Effector memory CD8-positive, alpha-beta T cell (primary cell): ENCODE measurements around the gene KCNJ6.
"Not testable (repeated sequence)": the region's sequence is repeated elsewhere in the genome, so short reads cannot be mapped to it uniquely, and the experiment has no call there.

Experiments
- ATAC-seq: fragments of 150-1000 bp; cut with Tn5 transposase; replicated peaks from 2 replicates; pipeline ENCODE4 v1.10.0; 2021; ENCODE audit warnings: mild to moderate bottlenecking, moderate library complexity
- DNase-seq, 3 experiments: peaks; one replicate each; pipeline ENCODE4 v3.0.0; 2021
- H3K27ac Mint-ChIP-seq, 2 donors: one replicate each; pipeline ENCODE4 v1.8.0; 2022; ENCODE audit warnings: mild to moderate bottlenecking in 2 of 2, mixed read lengths in 2 of 2, moderate library complexity in 2 of 2
- H3K27me3 Mint-ChIP-seq, 2 donors: one replicate each; pipeline ENCODE4 v1.8.0; 2022; ENCODE audit warnings: mixed read lengths in 2 of 2
- H3K36me3 Mint-ChIP-seq: one replicate; pipeline ENCODE4 v1.8.0; 2022; ENCODE audit warnings: mild to moderate bottlenecking, moderate library complexity, mixed read lengths; ENCODE audit not compliant: insufficient read depth
- H3K4me1 Mint-ChIP-seq, 2 donors: one replicate each; pipeline ENCODE4 v1.8.0; 2022; ENCODE audit warnings: low read depth in 2 of 2, mixed read lengths in 2 of 2
- H3K4me3 Mint-ChIP-seq, 2 donors: one replicate each; pipeline ENCODE4 v1.8.0; 2022; ENCODE audit warnings: mild to moderate bottlenecking in 2 of 2, mixed read lengths in 2 of 2, moderate library complexity in 2 of 2
- H3K9me3 Mint-ChIP-seq, 2 donors: one replicate each; pipeline ENCODE4 v1.8.0; 2022; ENCODE audit warnings: mixed read lengths in 2 of 2

The KCNJ6 gene

DNA sequence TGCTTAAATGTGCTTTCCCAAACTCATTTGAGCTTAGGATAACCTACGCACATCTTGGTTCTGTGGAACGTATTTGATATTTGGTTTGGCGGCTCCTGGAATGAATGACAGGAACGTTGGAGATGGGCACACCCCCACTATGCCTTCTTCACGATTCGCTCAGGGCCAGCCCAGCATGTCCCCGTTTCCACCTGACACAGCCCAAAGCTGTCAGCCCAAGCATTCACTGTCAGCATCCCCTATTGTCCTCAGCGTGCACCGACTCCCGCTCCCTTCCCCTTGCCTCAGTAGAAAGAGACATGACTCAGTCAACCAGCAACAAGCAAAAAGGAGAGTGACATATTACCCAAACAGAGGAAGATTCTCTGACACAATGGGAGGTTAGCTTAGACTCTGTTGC, 181.4 kb downstream of the KCNJ6 start:
- peaks cover 45 to 53% of the 10 kb centered on the region in 2 donors for H3K27me3 Mint-ChIP-seq
- H3K36me3 Mint-ChIP-seq = no peaks in the 10 kb centered on the region
- H3K27ac Mint-ChIP-seq = no peak overlapping the region
- no peak overlapping the region for H3K4me3 Mint-ChIP-seq
- DNase-seq (no peak), ATAC-seq (no peak)
- H3K9me3 Mint-ChIP-seq = no peaks in the 10 kb centered on the region
- H3K4me1 Mint-ChIP-seq = peaks cover 0 to 3% of the 10 kb centered on the region in 2 donors

DNA sequence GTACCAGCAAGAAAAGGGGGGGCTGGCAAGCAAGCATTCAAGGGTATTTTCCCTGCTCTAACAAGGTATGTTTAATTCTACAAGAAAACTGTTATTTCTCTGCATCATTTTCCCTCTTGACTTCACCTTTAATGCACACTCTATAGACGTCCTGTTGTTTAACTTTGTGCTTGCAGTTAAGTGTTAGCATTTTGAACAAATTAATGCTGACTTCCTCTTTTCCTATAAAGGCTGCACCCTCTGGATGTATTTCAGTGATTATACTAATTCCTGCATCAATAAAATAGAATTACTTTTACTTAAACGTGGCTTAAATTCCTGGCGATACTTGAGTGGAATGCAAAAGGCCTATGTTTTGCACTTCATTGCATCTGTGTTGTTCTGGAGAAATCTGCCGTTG, 183.3 kb downstream of the KCNJ6 start:
- no peak for ATAC-seq
- Mint-ChIP-seq H3K9me3 (no peaks in the 10 kb centered on the region), H3K27me3 (peaks cover 44 to 47% of the 10 kb centered on the region in 2 donors), H3K36me3 (no peaks in the 10 kb centered on the region), H3K27ac (no peak overlapping the region), H3K4me3 (no peak overlapping the region), H3K4me1 (peaks cover 0 to 3% of the 10 kb centered on the region in 2 donors)
- DNase-seq = no peak

DNA sequence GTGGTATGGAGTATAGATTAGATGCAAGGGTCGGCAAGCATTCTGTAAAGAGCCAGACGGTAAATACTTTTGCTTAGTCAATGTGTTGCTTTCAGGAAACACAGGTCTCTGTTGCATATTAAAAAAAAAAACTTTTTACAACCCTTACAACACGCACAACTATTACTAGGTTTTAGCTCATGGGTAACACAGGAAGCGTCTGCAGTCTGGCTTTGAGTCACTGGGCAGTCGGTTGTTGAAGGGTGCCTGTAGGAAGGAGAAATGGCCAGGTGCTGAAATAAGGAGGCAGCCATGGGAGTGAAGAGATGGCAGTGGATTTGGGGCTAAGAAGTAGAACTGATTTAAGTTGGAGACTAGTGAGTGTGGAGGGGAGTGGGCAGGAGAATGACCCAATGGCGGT, 192.1 kb downstream of the KCNJ6 start:
- no peak overlapping the region for H3K27ac Mint-ChIP-seq
- DNase-seq = no peak

DNA sequence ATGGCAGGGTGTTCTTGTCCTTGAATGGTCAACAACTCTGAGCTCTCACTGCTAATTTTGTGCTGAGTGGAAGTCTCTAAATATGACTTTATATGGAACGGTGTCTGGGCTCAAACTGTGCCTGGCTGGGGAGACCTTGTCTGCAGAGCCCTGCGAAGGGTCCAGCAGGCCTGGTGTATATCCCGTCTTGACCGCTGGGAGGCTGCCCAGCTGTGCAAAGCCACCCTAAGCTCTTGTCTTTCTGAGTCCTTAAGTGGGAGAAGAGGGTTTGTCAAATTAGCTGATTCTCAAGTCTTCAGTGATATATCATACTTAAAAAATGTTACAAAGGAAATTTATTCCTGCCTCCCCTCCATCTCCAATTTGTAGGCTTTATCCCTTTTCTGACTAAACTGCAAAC, 198.7 kb downstream of the KCNJ6 start:
- Mint-ChIP-seq H3K36me3 (no peaks in the 10 kb centered on the region), H3K27me3 (peaks cover 58 to 63% of the 10 kb centered on the region in 2 donors), H3K4me3 (no peak overlapping the region), H3K4me1 (no peaks in the 10 kb centered on the region), H3K9me3 (no peaks in the 10 kb centered on the region), H3K27ac (no peak overlapping the region)
- DNase-seq = no peak
- ATAC-seq = no peak

More for the DNA sequence above, 192.1 kb downstream of the KCNJ6 start:
- no peak for ATAC-seq
- Mint-ChIP-seq H3K4me1 (no peaks in the 10 kb centered on the region), H3K4me3 (no peak overlapping the region), H3K27me3 (peaks cover 48 to 50% of the 10 kb centered on the region in 2 donors), H3K9me3 (peaks cover 0 to 1% of the 10 kb centered on the region in 2 donors), H3K36me3 (no peaks in the 10 kb centered on the region)

DNA sequence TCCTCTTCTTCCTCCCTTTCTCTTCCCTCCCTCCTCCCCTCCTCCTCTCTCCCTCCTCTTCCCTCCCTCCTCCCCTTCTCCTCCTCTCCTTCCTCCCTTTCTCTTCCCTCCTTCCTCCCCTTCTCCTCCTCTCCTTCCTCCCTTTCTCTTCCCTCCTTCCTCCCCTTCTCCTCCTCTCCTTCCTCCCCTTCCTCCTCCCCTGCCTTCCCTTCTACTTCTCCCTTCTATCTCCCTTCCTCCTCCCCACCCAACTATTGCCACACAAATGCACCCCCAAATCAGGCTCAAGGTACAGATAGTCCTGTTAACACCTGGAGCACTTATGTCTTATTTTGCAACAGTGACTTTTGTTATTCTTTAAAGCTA, 203.7 kb downstream of the KCNJ6 start:
- peaks cover 51 to 65% of the 10 kb centered on the region in 2 donors for H3K27me3 Mint-ChIP-seq
- H3K27ac Mint-ChIP-seq, H3K9me3 Mint-ChIP-seq, DNase-seq, ATAC-seq, H3K4me3 Mint-ChIP-seq, H3K36me3 Mint-ChIP-seq, H3K4me1 Mint-ChIP-seq: not testable (repeated sequence)

DNA sequence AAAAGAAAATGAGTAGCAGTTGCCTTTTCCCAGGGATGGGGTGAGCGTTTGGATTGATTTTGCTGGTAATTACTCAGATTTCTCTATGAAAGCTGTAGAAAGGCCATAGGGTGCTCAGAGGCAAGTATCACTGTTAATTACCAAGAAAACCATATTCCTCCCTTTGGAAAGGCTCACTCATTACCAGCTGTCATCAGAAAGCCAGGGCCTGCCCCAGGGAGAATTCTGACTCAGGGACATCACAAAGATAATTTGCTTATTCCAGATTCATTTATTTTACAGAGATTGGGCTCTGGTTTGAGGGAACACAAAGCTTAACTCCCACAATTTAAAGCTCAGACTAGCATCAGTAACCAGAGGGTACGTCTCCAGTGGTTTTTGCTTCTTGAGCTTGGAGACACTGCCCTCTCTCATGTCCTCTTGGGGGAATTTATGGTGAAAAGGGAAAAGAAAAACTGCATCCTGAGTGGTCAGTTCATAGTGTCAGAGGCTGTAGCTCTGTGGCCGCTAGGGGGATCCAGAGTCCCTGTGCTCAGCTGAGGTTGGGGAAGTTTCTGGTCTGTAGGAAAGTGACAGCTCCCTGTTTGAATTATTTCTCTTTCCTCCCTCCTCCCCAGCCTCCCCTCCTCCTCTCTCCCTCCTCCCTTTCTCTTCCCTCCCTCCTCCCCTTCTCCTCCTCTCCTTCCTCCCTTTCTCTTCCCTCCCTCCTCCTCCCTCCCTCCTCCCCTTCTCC, 204.3 kb downstream of the KCNJ6 start:
- Mint-ChIP-seq H3K9me3 (no peaks in the 10 kb centered on the region), H3K36me3 (no peaks in the 10 kb centered on the region), H3K27me3 (peaks cover 51 to 60% of the 10 kb centered on the region in 2 donors), H3K4me3 (no peak overlapping the region), H3K27ac (no peak overlapping the region), H3K4me1 (no peaks in the 10 kb centered on the region)
- ATAC-seq (no peak), DNase-seq (peak in 1 of 3 experiments; percentile 1)

DNA sequence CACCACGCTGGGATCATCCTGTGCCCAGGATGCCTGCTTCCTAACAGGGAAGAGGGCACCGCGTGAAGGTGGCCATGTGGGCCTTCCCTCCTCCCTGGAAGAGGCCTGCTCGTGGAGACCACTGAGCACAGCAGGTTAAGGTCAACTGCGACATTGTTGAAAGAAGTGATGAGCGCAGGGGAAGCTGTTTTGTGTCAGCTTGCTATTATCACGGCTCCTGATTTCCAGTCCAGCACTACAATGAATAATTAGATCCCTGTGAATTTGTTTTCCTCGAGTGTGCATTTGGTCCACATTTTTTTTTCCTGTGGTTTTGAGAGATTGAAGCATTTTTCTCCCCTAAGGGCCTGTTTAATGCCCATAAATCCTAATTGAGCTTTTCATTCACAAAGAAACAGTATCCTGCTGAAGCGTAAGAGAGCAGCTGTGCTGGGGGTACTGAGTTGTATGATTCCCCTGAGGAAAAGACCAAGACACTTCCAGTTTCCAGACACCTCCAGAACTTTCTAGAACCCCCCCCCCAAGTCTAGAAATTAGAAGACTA, 204.9 kb downstream of the KCNJ6 start:
- no peak for DNase-seq
- Mint-ChIP-seq H3K27ac (no peak overlapping the region), H3K4me3 (no peak overlapping the region), H3K4me1 (no peaks in the 10 kb centered on the region), H3K27me3 (peaks cover 48 to 56% of the 10 kb centered on the region in 2 donors), H3K36me3 (no peaks in the 10 kb centered on the region), H3K9me3 (no peaks in the 10 kb centered on the region)
- ATAC-seq = no peak

DNA sequence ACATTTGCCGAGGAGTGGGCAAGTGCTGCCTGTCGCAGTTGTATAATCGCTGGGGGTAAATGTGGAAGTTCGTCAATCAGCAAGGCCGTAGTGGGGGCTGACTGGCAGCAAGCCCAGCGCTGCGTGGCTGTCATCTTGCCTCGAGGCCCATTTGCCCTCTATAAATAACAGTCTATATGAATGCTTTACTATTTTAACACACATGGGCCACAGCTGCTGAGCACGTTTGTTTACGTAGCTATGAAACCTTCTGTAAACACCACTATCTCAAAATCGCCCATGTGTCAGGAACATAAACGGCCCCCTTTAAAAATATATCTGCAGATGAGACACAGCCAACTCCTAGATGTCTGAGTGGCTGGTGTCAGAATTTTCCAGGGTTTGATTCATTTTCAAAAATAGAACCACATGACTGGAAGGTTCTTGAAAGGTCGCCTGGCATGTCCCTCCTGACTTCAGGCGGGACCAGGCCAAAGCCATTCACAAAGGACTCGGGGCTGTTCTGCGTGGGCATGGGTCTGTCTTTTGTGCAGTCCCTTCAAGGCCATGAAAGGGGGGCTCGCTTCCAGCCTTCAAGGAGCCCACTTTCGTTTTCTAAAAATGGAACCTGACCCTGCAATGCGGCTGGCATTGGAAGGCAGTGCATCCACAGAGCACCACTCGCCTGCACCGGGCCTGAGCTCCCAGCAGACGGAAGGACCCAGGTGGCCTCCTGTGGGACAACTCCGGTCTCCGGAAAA, 205.5 kb downstream of the KCNJ6 start:
- Mint-ChIP-seq H3K4me3 (no peak overlapping the region), H3K27me3 (peaks cover 46 to 55% of the 10 kb centered on the region in 2 donors), H3K27ac (no peak overlapping the region), H3K9me3 (no peaks in the 10 kb centered on the region), H3K4me1 (no peaks in the 10 kb centered on the region), H3K36me3 (no peaks in the 10 kb centered on the region)
- no peak for ATAC-seq
- no peak for DNase-seq

DNA sequence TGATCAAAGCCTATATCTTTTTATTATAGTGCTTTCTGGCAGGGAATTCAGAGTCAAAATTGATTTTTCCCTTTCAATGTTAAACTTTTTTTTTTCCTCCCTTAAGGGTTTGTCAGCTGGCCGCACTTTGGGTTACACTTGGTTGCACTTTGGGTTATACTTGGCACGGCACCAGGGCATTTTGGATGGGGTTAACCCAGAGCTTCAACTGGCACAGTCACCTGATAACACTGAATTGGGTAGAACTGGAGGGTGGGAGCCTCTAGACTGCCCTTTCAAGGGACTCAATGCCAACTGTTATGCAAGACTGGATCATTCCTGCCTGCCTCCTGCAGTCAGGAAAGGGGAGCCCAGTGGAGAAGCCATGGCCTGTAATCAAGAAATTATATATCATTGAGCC, 211.5 kb downstream of the KCNJ6 start:
- no peaks in the 10 kb centered on the region for H3K4me1 Mint-ChIP-seq
- no peak overlapping the region for H3K4me3 Mint-ChIP-seq
- peaks cover 21 to 23% of the 10 kb centered on the region in 2 donors for H3K27me3 Mint-ChIP-seq
- no peak overlapping the region for H3K27ac Mint-ChIP-seq
- DNase-seq = no peak
- H3K9me3 Mint-ChIP-seq = no peaks in the 10 kb centered on the region
- no peak for ATAC-seq
- no peaks in the 10 kb centered on the region for H3K36me3 Mint-ChIP-seq

DNA sequence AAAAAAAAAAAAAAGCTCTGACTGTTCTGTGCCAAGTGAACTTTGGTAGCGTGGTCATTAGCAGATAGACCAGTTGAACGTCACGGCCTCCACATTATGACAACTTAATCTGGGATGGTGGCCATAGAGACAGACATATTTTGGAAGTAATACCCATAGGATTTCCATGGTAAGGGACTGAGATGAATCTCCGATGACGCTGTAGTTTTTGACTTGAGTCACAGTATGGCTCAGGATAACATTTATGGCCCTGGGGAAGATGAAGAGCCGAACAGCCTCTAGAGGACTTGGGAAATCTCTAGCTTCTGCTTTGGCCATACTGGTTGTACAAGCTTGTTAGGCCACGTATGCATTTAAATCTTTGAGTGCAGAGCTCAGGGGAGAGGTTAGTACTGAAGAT, 214.0 kb downstream of the KCNJ6 start:
- Mint-ChIP-seq H3K27me3 (peaks cover 9 to 17% of the 10 kb centered on the region in 2 donors), H3K27ac (no peak overlapping the region), H3K36me3 (no peaks in the 10 kb centered on the region), H3K4me3 (no peak overlapping the region), H3K9me3 (no peaks in the 10 kb centered on the region), H3K4me1 (no peaks in the 10 kb centered on the region)
- no peak for ATAC-seq
- no peak for DNase-seq

DNA sequence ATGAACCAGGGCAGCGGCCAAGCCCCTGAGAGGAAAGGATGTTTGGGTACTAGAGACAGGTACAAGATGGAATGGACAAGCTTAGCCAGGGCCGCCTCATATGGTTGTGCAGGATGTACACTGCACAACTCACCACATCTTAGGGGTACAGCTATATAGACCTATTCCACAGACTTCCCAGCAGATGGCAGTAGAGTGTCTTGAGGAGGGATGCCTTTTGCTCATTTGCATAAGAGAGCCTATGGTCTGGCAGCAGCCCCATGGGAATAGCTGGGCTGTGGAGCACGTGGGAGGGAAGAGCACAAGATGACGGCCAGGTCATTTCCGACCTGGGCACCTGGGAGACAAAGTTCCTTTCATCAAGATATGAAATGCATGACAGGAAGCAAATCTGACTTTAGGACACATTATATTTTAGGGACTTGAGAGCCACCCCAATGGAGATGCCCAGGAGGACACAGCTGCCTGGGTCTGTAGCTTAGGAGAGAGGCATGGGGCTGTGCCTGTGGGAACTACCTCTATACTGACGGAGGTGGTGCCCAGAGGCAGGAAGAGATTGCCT, 215.5 kb downstream of the KCNJ6 start:
- Mint-ChIP-seq H3K27me3 (peaks cover 20 to 27% of the 10 kb centered on the region in 2 donors), H3K36me3 (no peaks in the 10 kb centered on the region), H3K9me3 (no peaks in the 10 kb centered on the region), H3K27ac (no peak overlapping the region), H3K4me3 (no peak overlapping the region), H3K4me1 (no peaks in the 10 kb centered on the region)
- ATAC-seq (no peak), DNase-seq (no peak)

DNA sequence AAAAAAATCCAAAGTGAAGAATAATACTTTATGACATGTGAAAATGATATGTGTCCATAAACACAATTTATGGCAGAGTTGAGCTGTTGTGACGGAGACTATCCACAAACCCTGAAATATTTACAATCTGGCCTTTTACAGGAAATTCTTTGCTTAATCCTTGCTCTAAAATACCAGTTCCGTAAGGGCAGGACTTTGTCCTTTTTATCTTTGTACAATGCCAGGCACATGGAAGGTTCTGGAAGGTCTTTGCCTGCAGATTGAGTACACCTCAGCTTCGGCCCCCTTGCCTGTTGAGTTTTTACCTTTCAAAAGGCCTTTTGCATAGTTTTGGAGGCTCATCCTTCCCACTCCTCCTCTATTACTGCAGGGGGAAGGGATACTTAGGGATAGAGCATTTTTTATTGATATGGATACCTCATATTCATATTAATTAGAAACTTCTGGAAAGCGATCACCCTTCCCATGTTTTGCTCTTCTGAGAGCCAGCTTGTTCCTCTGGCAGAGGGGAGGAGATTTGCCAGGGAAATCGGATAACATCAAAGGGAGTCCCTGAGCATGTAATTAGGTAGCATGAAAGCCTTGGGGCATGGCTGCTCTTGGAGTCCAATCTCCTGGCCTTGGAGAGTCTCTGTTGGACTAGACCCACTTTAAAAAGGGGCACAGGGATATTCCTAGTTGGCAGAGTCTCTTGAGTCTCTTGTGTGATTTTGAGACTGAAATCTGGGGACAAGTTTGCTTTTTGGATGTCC, 217.1 kb downstream of the KCNJ6 start:
- Mint-ChIP-seq H3K27me3 (peaks cover 28 to 35% of the 10 kb centered on the region in 2 donors), H3K36me3 (no peaks in the 10 kb centered on the region), H3K9me3 (no peaks in the 10 kb centered on the region), H3K4me3 (no peak overlapping the region), H3K4me1 (no peaks in the 10 kb centered on the region), H3K27ac (no peak overlapping the region)
- ATAC-seq = no peak
- DNase-seq = no peak

DNA sequence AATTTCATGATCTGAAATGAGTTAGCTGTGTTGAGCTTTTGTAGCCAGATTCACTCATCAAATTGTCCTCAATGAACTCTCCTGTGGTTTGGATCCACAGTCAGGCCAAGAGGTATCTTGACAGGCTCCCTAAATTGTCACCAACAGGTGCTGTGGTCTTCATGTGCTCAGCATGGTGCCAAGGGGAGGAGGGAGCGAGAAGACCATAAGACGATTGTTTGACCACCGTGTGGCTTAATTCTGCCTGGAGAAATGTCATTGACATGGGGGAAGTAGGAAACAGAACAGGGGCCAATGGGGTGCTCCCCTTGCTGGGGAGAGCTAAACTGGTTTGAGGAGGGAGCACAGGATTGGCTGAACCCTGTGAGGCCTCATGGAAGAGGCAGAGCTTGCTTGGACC, 219.3 kb downstream of the KCNJ6 start:
- no peaks in the 10 kb centered on the region for H3K4me1 Mint-ChIP-seq
- H3K36me3 Mint-ChIP-seq = no peaks in the 10 kb centered on the region
- H3K4me3 Mint-ChIP-seq = no peak overlapping the region
- no peaks in the 10 kb centered on the region for H3K9me3 Mint-ChIP-seq
- H3K27me3 Mint-ChIP-seq = peaks cover 28 to 43% of the 10 kb centered on the region in 2 donors
- DNase-seq (no peak), ATAC-seq (no peak)
- no peak overlapping the region for H3K27ac Mint-ChIP-seq
